HepG2 (cell line): ENCODE data around the gene PEX11A. TPM values are rescaled to one million over a fixed set of nuclear protein-coding genes. Genes with fewer than 3 reads are reported as not detected.
A peak's percentile ranks its signal among the peaks of the same experiment; 100 is the strongest.

Experiments used
- CEBPZ ChIP-seq: IDR thresholded peaks from 2 replicates; pipeline ENCODE4 v1.6.1; 2012; ENCODE audit warnings: low read length, improper control_type of control experiment
- ETV6 ChIP-seq: sonication (generic); formaldehyde crosslinking; conservative IDR thresholded peaks from 2 replicates; pipeline ENCODE4 v1.4.0; 2020; ENCODE audit warnings: missing genetic modification reagents
- HNRNPLL ChIP-seq: fragments of 200-400 bp; formaldehyde crosslinking; IDR thresholded peaks from 2 replicates; pipeline ENCODE4 v1.6.1; 2017; ENCODE audit warnings: mild to moderate bottlenecking, low read depth, low read length; ENCODE audit not compliant: poor library complexity, severe bottlenecking
- IRF1 ChIP-seq: sonication (generic); formaldehyde crosslinking; IDR thresholded peaks from 2 replicates; pipeline ENCODE4 v1.4.0; 2020; ENCODE audit warnings: low read depth, mild to moderate bottlenecking, missing genetic modification reagents
- NFAT5 ChIP-seq: sonication (generic); formaldehyde crosslinking; IDR thresholded peaks from 2 replicates; pipeline ENCODE4 v1.4.0; 2020; ENCODE audit warnings: missing genetic modification reagents
- PAXIP1 ChIP-seq: sonication (generic); formaldehyde crosslinking; conservative IDR thresholded peaks from 2 replicates; pipeline ENCODE4 v1.4.0; 2020; ENCODE audit warnings: mild to moderate bottlenecking, missing genetic modification reagents, moderate library complexity
- SRSF1 ChIP-seq: fragments of 200-400 bp; formaldehyde crosslinking; optimal IDR thresholded peaks from 2 replicates; pipeline ENCODE3; 2017; ENCODE audit warnings: mild to moderate bottlenecking, low read depth, low read length, moderate library complexity
- ZNF333 ChIP-seq: sonication (generic); formaldehyde crosslinking; IDR thresholded peaks from 2 replicates; pipeline ENCODE4 v1.4.0; 2020; ENCODE audit warnings: mild to moderate bottlenecking, missing genetic modification reagents, borderline replicate concordance
- ZNF563 ChIP-seq: sonication (generic); formaldehyde crosslinking; IDR thresholded peaks from 2 replicates; pipeline ENCODE4 v1.8.0; 2022; ENCODE audit warnings: mild to moderate bottlenecking, moderate library complexity, missing genetic modification reagents
- ZNF816 ChIP-seq: sonication (generic); formaldehyde crosslinking; IDR thresholded peaks from 2 replicates; pipeline ENCODE4 v1.8.0; 2022; ENCODE audit warnings: missing genetic modification reagents, mild to moderate bottlenecking, borderline replicate concordance
- polyA plus RNA-seq, 8 experiments: library from polyadenylated mRNA; depleted of rRNA in 3 of 8; stranded (reverse) in 7 of 8; unstranded in 1 of 8; fragments of >200 nt; fragmentation: Illumina TruSeq in 4 of 8; extraction: Trizol in 4 of 8; gene quantifications; 2 replicates each; pipeline versions ENCODE4 v1.2.1 to v1.2.3, GENCODE V29; 2011 to 2016; ENCODE audit warnings: low read depth in 4 of 8, missing spikeins in 1 of 8, mixed read lengths in 1 of 8; ENCODE audit not compliant: insufficient read depth in 1 of 8
- total RNA-seq, 5 experiments: library from RNA; depleted of rRNA; stranded (reverse); fragments of >200 nt; fragmentation: Illumina TruSeq; extraction: Trizol; gene quantifications; 2 replicates each; pipeline ENCODE4 v1.2.3, GENCODE V29; 2016; ENCODE audit warnings: low read depth in 1 of 5

The PEX11A gene
- total and polyA plus RNA-seq, 2 of the 13 experiments (the other 11 are each of a cell fraction or from before 2014, with no cell fraction given) = 9.9 to 15.1 TPM

GRCh38 chr15:89690276-89691218, at the start of gene PEX11A, which contains the start of gene WDR93 (continued):
- no peak for TF ChIP-seq IRF1 (CRISPR knock-in tag)
- TF ChIP-seq NFAT5 = no peak
- TF ChIP-seq HNRNPLL = peak; percentile 69
- peak; percentile 33 for TF ChIP-seq ZNF563 (CRISPR knock-in tag)
- no peak for TF ChIP-seq CEBPZ
- TF ChIP-seq ZNF816 (CRISPR knock-in tag) = 0 out of 2 replicates have a peak, but pooled peaks have one; percentile 58
- no peak; the same call in 1 of the 2 replicates for TF ChIP-seq ETV6 (CRISPR knock-in tag)
- TF ChIP-seq SRSF1 = peak; percentile 84
- TF ChIP-seq PAXIP1 (CRISPR knock-in tag) = peak; percentile 52; the same call in 1 of the 2 replicates
- TF ChIP-seq ZNF333 (CRISPR knock-in tag) = 0 out of 2 replicates have a peak, but pooled peaks have one; percentile 20
